Head of caudate nucleus (tissue), 42 donors: Measurements from ENCODE around the gene ZPLD1.

Experiments
- DNase-seq, 42 donors: peaks; one replicate each; pipeline versions ENCODE4 v3.0.0 to v3.0.0-alpha.2; 2020 to 2021; ENCODE audit warnings: mixed read lengths in 7 of 42
- intact Hi-C: fragments of 100-400 bp; cut with DNase I; formaldehyde crosslinking; loops from one replicate; pipeline ENCODE4 v1.15.0; 2022

Gene ZPLD1

DNA sequence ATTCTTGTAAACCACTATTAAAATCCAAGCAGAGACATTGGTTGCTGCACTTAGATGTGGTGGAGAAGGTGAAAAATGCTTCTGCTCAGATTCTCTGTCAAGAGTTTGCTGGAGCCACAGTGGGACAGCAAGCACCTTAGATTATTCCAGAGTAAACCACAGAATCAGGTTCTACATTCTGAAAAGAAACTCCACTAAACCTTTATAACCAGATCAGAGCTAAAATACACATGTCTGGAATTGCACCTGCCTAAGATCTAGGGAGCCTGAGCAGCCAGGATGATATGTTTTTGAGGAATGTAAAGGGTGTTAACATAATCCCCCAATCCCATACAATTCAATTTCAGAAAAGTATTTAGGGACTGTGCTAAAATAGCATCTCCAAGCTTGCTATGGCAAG, at the start of gene ZPLD1:
TSS of gene ZPLD1 (plus strand) at position 301 of the 400 bp plus-strand sequence. CDS start 3,473 bp downstream, outside the sequence.
- intact Hi-C loops, result no loop called here
- no peak for DNase-seq

DNA sequence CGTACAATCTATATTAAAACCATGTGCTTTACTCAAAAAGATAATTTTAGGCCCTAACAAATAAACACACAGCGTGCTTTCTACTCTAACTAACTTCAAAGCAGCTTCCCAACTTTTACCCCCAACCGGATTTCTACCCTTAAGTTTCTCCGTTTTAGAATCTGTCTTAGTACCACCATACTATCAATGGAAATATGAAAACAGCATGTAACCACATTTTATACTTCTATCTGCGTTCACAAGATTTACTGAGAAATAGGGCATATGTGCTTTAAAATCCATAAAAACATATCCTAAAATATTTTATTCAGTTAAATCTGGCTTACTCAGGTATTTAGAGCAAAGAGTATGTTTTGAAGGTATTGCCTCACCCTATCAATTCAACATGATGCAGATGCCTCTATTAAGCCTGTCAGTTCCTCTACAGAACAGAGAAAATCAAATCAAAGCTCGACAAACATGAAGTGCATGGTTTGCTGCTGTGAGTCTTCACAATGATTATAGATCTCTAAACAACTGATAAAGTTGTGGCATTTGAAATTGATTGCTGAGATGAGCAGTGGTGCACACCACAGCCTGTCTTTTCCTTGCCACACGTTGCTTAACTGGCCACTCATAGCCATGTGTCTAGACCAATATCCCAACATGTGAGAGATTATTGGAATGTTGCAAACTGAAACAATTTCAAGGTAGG, 44.5 kb upstream of the ZPLD1 start:
- intact Hi-C loops, result no loop called here
- DNase-seq, result no peak

- DNase-seq, result no peak
- intact Hi-C loops, result no loop called here
Measured at GRCh38 chr3:102390916-102391315, 43.9 kb upstream of the ZPLD1 start.

GRCh38 chr3:102391491-102391890, 43.3 kb upstream of the ZPLD1 start:
- intact Hi-C loops, result no loop called here
- no peak for DNase-seq

DNA sequence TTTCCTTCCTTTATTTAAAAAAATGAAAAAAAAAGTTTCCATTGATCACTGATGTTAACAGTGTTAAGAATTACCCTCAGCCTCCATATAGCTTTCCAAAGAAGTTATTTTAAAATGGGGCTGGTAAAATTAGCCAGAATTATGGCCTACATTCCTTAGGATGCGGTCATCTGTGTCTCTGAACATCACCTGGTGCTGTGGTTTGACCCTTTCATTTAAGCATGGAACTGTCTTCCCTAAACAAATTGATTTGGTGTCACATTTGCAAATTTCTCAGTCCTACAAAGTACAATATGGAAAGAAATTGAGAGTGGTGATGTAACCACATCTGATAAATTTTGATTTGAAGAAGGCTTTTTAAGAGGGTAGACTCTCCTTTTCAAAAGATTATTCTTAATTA, 40.3 kb upstream of the ZPLD1 start:
- intact Hi-C loops, result no loop called here
- no peak for DNase-seq

DNA sequence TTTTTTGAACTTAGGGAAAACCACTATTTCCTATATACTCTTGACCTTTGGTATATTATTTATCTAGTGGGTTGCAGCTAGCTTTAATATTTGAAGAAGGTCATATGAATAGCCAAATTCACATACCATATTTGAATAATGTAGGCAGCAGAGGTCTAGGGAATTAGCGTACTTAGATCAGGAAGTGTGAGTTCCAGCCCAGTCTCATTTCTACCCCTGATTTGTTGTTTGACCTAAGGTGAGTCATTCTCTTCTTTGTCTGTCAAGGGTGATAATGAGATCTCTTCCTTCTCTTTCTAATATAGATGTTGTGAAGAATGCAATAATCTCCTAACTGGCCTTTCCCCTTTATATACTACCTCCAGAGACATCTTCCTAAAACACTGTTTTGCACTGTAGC, 36.6 kb upstream of the ZPLD1 start:
- DNase-seq, result no peak
- intact Hi-C loops, result no loop called here

- intact Hi-C loops, result no loop called here
- no peak for DNase-seq
Measured at GRCh38 chr3:102398666-102399065, 36.1 kb upstream of the ZPLD1 start.

- no peak for DNase-seq
- intact Hi-C loops, result no loop called here
Measured at GRCh38 chr3:102400142-102400541, 34.7 kb upstream of the ZPLD1 start.

GRCh38 chr3:102400766-102401165, 34.0 kb upstream of the ZPLD1 start:
- intact Hi-C loops, result no loop called here
- no peak for DNase-seq

- intact Hi-C loops, result no loop called here
- no peak for DNase-seq
Measured at GRCh38 chr3:102410616-102411015, 24.2 kb upstream of the ZPLD1 start.

DNA sequence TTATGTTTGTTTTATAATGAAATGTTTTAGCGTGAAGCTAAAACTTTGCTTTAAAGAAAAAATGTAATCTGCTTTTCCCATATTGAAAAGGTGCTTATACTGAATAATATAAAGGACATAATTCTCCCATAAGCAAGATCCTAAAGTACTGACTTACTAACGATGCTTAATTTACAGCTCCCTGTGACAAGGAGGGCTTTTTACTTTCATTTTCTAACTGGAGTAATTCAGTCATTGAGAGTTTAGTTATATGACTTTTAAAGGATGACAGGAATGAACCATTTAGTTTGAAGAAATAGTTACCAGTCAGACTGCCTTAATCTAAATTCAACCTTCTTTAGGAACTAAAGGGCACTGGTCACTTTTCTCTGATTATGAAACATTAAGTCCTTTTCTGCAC, 19.3 kb upstream of the ZPLD1 start:
- no peak for DNase-seq
- intact Hi-C loops, result no loop called here

GRCh38 chr3:102419786-102420185, 15.0 kb upstream of the ZPLD1 start:
- DNase-seq, result no peak
- intact Hi-C loops, result no loop called here

DNA sequence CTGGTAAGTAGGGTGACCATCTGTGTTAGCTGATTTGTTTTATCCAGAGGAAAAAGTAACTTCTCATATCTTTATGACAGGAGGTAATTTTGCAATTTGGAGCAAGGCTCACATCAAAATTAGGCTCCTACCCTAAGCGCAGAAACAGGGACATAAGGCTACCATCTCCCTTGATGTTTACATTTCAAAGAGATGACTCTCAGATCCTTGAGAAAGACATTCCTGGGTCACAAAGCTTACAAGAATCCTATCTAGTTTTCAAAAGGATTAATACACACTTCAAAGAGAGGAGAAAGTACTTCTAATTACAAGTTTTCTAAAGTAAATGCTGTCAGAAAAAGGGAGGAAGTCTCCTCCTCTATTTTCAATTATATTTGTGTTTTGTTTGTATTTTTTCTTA, 7.0 kb downstream of the ZPLD1 start:
- intact Hi-C loops, result no loop called here
- DNase-seq, result no peak

DNA sequence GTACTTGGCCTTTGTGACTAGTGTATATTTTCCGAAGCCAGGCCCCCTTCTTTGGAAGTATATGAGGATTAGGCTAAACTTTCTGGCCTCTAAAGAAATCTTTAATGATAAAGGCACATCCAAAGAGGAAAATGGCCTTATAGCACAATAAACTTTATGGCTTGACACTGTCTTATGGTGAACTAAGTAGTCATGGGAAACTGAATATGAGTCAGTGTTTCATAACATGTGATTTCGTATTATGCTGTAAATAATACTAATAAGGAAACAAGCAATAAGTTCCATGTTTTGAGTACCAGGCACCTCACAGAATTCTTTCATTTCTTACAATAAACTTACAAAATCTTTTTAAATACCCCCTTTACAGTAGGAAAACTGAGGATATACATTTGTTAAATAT, 8.2 kb downstream of the ZPLD1 start:
- intact Hi-C loops, result no loop called here
- no peak for DNase-seq

DNA sequence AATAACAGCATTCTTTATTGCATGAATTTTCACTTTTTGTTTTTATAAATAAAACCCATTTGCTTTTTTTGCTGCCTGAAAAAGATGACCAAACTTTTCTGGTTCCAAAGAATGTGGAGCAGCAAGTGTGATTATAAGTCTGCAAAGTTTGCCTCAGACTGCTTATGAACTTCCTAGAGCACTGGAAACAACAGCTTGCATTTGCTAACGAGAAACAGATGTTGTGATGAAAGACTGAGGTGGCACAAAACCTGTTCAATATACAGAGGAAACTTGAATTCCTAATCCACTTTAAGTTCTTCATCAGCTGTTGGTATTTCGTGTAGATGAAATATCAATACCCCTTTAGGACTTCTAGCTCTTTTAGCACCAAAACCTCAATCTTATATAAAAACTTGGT, 9.3 kb downstream of the ZPLD1 start:
- intact Hi-C loops, result no loop called here
- DNase-seq, result no peak

GRCh38 chr3:102447272-102447671, 12.5 kb downstream of the ZPLD1 start:
- no peak for DNase-seq
- intact Hi-C loops, result no loop called here

GRCh38 chr3:102449341-102449740, 14.5 kb downstream of the ZPLD1 start:
- no peak for DNase-seq
- intact Hi-C loops, result no loop called here

DNA sequence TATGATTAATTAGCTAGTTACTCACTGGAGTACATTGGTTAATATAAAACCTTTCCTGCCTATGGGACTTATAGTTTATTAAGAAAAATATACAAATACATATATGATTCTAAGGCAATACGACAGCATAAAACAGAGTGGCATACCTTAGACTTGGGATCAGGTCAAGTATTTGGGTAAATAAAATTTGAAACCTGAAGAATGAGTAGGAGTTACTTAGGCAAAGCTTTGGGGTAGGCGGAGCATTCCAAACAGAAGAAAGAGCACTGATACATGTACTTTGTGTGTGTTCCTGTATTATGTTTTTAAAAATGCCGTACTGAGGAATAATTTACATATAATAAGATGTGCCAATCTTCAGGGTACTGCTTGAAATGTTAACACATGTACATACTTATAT, 15.1 kb downstream of the ZPLD1 start:
- no peak for DNase-seq
- intact Hi-C loops, result no loop called here

- intact Hi-C loops, result no loop called here
- no peak for DNase-seq
Measured at GRCh38 chr3:102450976-102451375, 16.2 kb downstream of the ZPLD1 start.

DNA sequence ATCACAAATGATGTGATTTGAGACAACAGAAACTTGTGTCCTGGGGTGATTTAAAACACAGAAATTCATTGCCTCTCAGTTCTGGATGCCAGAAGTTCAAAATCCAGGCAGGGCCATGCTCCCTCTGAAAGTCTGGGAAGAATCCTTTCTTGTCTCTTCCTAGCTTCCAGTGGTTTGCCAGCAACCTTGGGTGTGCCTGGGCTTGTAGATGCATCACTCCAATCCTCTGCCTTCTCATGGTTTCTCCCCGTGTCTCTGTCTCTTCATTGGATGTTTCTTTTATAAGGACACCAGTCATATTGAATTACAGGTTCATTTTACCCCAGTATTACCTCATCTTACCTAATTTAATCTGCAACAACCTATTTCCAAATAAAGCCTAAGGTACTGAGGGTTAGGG, 16.7 kb downstream of the ZPLD1 start:
- no peak for DNase-seq
- intact Hi-C loops, result no loop called here

DNA sequence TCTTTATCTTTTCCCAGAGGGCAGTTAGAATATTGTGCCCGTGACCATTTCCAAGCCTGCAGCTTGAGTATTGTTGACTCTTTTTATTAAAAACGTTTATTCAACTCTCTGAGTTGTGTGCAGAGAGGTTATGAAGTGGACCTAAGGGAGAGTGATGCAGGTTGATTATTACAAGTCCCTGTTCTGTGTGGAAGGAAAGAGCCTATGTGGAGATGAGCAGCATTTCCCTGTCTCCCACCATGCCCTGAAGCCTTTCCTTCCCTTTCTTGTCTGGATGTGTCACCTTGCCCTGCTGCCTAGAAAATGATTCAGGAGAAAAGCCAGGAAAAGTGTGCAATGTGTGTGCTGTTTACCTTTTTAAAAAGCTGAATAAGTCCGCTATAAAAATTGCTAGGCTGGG, 19.4 kb downstream of the ZPLD1 start:
- no peak for DNase-seq
- intact Hi-C loops, result no loop called here

- no peak for DNase-seq
- intact Hi-C loops, result no loop called here
Measured at GRCh38 chr3:102457644-102458043, 22.8 kb downstream of the ZPLD1 start.
